SK-N-SH (cell line): ENCODE results near the gene BBOF1. TPM values are rescaled to one million over a fixed set of nuclear protein-coding genes. Genes with fewer than 3 reads are reported as not detected.

Experiments
- CTCF ChIA-PET: fragments of 300-600, 350-600 bp; formaldehyde crosslinking; extraction: SDS; loops from one replicate; lab custom pipeline; 2021; lab: Yijun Ruan, JAX
- POLR2A ChIA-PET: fragments of 350-600 bp; sonication (Branson Sonifier 250); formaldehyde crosslinking; extraction: SDS; loops from one replicate; lab custom pipeline; 2020; ENCODE audit warnings: antibody characterized with exemption, inconsistent platforms; lab: Yijun Ruan, JAX
- DNase-seq: peaks from one replicate; pipeline ENCODE4 v3.0.0; 2012
- H2AFZ ChIP-seq: fragments of 200-600 bp; sonication (generic); 2 replicates; pipeline ENCODE4 v1.8.1; 2016; ENCODE audit warnings: antibody characterized with exemption, mild to moderate bottlenecking, low read depth
- H3F3A ChIP-seq: fragments of 200-600 bp; sonication (generic); replicated peaks from 2 replicates; pipeline ENCODE3; 2016; ENCODE audit warnings: antibody characterized with exemption, mild to moderate bottlenecking; ENCODE audit not compliant: insufficient read depth
- H3K27ac ChIP-seq, 2 experiments: fragments of 200-500 bp in 1 of 2; fragments of 200-600 bp in 1 of 2; sonication (Bioruptor generic) in 1 of 2; sonication (generic), shearing (Covaris generic) in 1 of 2; 2 replicates each; pipeline versions ENCODE4 v1.5.1 to v1.6.1; 2014 to 2016; ENCODE audit warnings: low read depth in 2 of 2, inconsistent platforms in 1 of 2, low read length in 1 of 2, mild to moderate bottlenecking in 1 of 2, mixed read lengths in 1 of 2
- H3K27me3 ChIP-seq: fragments of 200-600 bp; sonication (generic), shearing (Covaris generic); 2 replicates; pipeline ENCODE4 v1.6.1; 2016; ENCODE audit warnings: mixed run types; ENCODE audit not compliant: insufficient read depth
- H3K36me3 ChIP-seq, 2 experiments: fragments of 200-500 bp in 1 of 2; fragments of 200-600 bp in 1 of 2; sonication (Bioruptor generic) in 1 of 2; sonication (generic) in 1 of 2; replicated peaks in 1 of 2; 2 replicates each; pipeline versions ENCODE3 to v1.5.1; 2014 to 2016; ENCODE audit warnings: low read length in 1 of 2, mild to moderate bottlenecking in 1 of 2; ENCODE audit not compliant: insufficient read depth in 2 of 2, control insufficient read depth in 1 of 2
- H3K4me1 ChIP-seq, 2 experiments: fragments of 200-500 bp in 1 of 2; fragments of 200-600 bp in 1 of 2; sonication (Bioruptor generic) in 1 of 2; sonication (generic), shearing (Covaris generic) in 1 of 2; 2 replicates each; pipeline versions ENCODE4 v1.5.1 to v1.6.1; 2014 to 2016; ENCODE audit warnings: low read depth in 1 of 2, low read length in 1 of 2, mixed run types in 1 of 2; ENCODE audit not compliant: insufficient read depth in 2 of 2, control insufficient read depth in 1 of 2
- H3K4me2 ChIP-seq: fragments of 200-600 bp; sonication (generic), shearing (Covaris generic); 2 replicates; pipeline ENCODE4 v1.6.1; 2017; ENCODE audit warnings: mixed run types
- H3K4me3 ChIP-seq, 2 experiments: fragments of 200-500 bp in 1 of 2; fragments of 200-600 bp in 1 of 2; sonication (Bioruptor generic) in 1 of 2; sonication (generic), shearing (Covaris generic) in 1 of 2; 2 replicates each; pipeline versions ENCODE4 v1.5.1 to v1.8.1; 2014 to 2016; ENCODE audit warnings: low read depth in 2 of 2, inconsistent platforms in 1 of 2, low read length in 1 of 2, mild to moderate bottlenecking in 1 of 2, mixed read lengths in 1 of 2, moderate library complexity in 1 of 2
- H3K79me2 ChIP-seq: fragments of 200-600 bp; sonication (generic); 2 replicates; pipeline ENCODE4 v1.8.1; 2017; ENCODE audit warnings: mild to moderate bottlenecking; ENCODE audit not compliant: insufficient read depth
- H3K9ac ChIP-seq: fragments of 200-600 bp; sonication (generic); 2 replicates; pipeline ENCODE4 v1.6.1; 2017; ENCODE audit warnings: mixed run types
- H3K9me2 ChIP-seq: fragments of 200-600 bp; sonication (generic); 2 replicates; pipeline ENCODE4 v1.6.1; 2017; ENCODE audit warnings: mixed run types
- H3K9me3 ChIP-seq: fragments of 200-600 bp; sonication (generic); 2 replicates; pipeline ENCODE4 v1.6.1; 2017; ENCODE audit warnings: mixed run types, mild to moderate bottlenecking, moderate library complexity
- H4K20me1 ChIP-seq: fragments of 200-600 bp; sonication (generic); 2 replicates; pipeline ENCODE4 v1.6.1; 2017; ENCODE audit warnings: mild to moderate bottlenecking, mixed run types; ENCODE audit not compliant: insufficient read depth
- CHD2 ChIP-seq: fragments of 150-350 bp; IDR thresholded peaks from 2 replicates; pipeline ENCODE4 v1.6.1; 2018; ENCODE audit warnings: low read length; ENCODE audit not compliant: partially characterized antibody
- CTCF ChIP-seq: fragments of 200-600 bp; sonication (generic); IDR thresholded peaks from 2 replicates; pipeline ENCODE4 v1.6.1; 2017; ENCODE audit warnings: antibody characterized with exemption, mild to moderate bottlenecking, moderate library complexity
- EP300 ChIP-seq, 2 experiments: IDR thresholded peaks; 2 replicates each; pipeline versions ENCODE4 v1.4.0 to v1.6.1; 2012; ENCODE audit warnings: borderline replicate concordance in 1 of 2, low read depth in 1 of 2, low read length in 1 of 2
- EZH2phosphoT487 ChIP-seq: fragments of 200-600 bp; sonication (generic); IDR thresholded peaks from 2 replicates; pipeline ENCODE4 v1.6.1; 2017; ENCODE audit warnings: low read depth, mixed run types, mild to moderate bottlenecking, antibody characterized with exemption, moderate library complexity, borderline replicate concordance
- FOSL2 ChIP-seq: IDR thresholded peaks from 2 replicates; pipeline ENCODE4 v1.4.0; 2012; ENCODE audit warnings: low read depth, mild to moderate bottlenecking, moderate library complexity, borderline replicate concordance
- FOXM1 ChIP-seq: IDR thresholded peaks from 2 replicates; pipeline ENCODE4 v1.4.0; 2012; ENCODE audit warnings: low read depth, mild to moderate bottlenecking
- GABPA ChIP-seq: IDR thresholded peaks from 2 replicates; pipeline ENCODE4 v1.4.0; 2012; ENCODE audit warnings: low read depth, mild to moderate bottlenecking
- MEF2A ChIP-seq: IDR thresholded peaks from 2 replicates; pipeline ENCODE4 v1.4.0; 2012; ENCODE audit warnings: low read depth, borderline replicate concordance
- MXI1 ChIP-seq: IDR thresholded peaks from 2 replicates; pipeline ENCODE4 v1.6.1; 2012; ENCODE audit warnings: mild to moderate bottlenecking, low read depth, low read length, improper control_type of control experiment
- NFIC ChIP-seq: IDR thresholded peaks from 2 replicates; pipeline ENCODE4 v1.4.0; 2012; ENCODE audit warnings: borderline replicate concordance
- NRF1 ChIP-seq: IDR thresholded peaks from 2 replicates; pipeline ENCODE4 v1.6.1; 2012; ENCODE audit warnings: low read depth, mild to moderate bottlenecking, low read length
- POLR2AphosphoS5 ChIP-seq: IDR thresholded peaks from 2 replicates; pipeline ENCODE4 v1.6.1; 2012; ENCODE audit warnings: low read depth, low read length
- RAD21 ChIP-seq: IDR thresholded peaks from 2 replicates; pipeline ENCODE4 v1.6.1; 2012; ENCODE audit warnings: mild to moderate bottlenecking, low read length
- RCOR1 ChIP-seq: fragments of 150-350 bp; IDR thresholded peaks from 2 replicates; pipeline ENCODE4 v1.6.1; 2017; ENCODE audit warnings: antibody characterized with exemption, low read length
- RFX5 ChIP-seq: IDR thresholded peaks from 2 replicates; pipeline ENCODE4 v1.6.1; 2012; ENCODE audit warnings: mild to moderate bottlenecking, improper control_type of control experiment, low read length
- RXRA ChIP-seq: IDR thresholded peaks from 2 replicates; pipeline ENCODE4 v1.4.0; 2012; ENCODE audit warnings: low read depth, mild to moderate bottlenecking, borderline replicate concordance
- TAF1 ChIP-seq: IDR thresholded peaks from 2 replicates; pipeline ENCODE4 v1.6.1; 2012; ENCODE audit warnings: low read depth, mild to moderate bottlenecking, low read length, moderate library complexity, borderline replicate concordance
- TCF12 ChIP-seq: IDR thresholded peaks from 2 replicates; pipeline ENCODE4 v1.4.0; 2012
- TEAD4 ChIP-seq: IDR thresholded peaks from 2 replicates; pipeline ENCODE4 v1.4.0; 2012; ENCODE audit warnings: mild to moderate bottlenecking, borderline replicate concordance; ENCODE audit not compliant: insufficient read depth
- USF2 ChIP-seq: fragments of 150-350 bp; IDR thresholded peaks from 2 replicates; pipeline ENCODE4 v1.6.1; 2017; ENCODE audit warnings: antibody characterized with exemption, low read length, low read depth, borderline replicate concordance
- YY1 ChIP-seq: IDR thresholded peaks from 2 replicates; pipeline ENCODE4 v1.4.0; 2012; ENCODE audit warnings: low read depth, mild to moderate bottlenecking
- WGBS: methylation state at CpG from one replicate; pipeline ENCODE4 v1.1.6; 2017; ENCODE audit warnings: low lambda C conversion rate; 5-methylcytosine and 5-hydroxymethylcytosine counted together
- polyA plus RNA-seq, 3 experiments: library from polyadenylated mRNA; depleted of rRNA; stranded (reverse); fragments of >200 nt; gene quantifications; 2 replicates each; pipeline ENCODE4 v1.2.3, GENCODE V29; 2012
- TF ChIP-seq, protein P1 (sequence below): fragments of 150-350 bp; IDR thresholded peaks from 2 replicates; pipeline ENCODE4 v1.6.1; 2016; ENCODE audit warnings: mild to moderate bottlenecking, low read depth, low read length
- TF ChIP-seq, protein P2 (sequence below): IDR thresholded peaks from 2 replicates; pipeline ENCODE4 v1.4.0; 2012; ENCODE audit warnings: low read depth

The BBOF1 gene
- polyA plus RNA-seq, 1 of the 3 experiments (the other 2 are of a cell fraction), result 1.9 TPM

DNA sequence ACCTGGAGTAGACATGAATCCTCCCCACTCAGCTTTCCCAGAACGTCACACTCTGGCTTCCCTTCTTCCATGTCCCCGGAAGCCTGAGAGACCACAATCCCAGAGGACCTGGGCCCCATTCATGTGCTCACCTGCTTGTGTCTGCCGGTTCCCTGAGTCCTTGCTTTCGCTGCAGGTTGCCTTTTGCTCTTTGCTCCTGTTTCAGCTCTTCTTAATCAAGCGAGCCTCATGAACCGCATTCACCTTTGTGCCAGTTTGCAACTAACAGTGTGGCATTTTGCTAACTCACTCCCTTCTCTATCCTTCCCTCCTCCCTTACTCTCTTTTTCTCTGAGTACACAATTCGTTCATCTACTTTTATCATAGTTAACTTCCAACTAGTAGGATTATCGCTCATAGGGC, 23.2 kb upstream of the BBOF1 start:
- H3F3A ChIP-seq, result no peaks in the 10 kb centered on the region
- TF ChIP-seq NFIC (no peak), TAF1 (no peak), MXI1 (no peak), FOXM1 (no peak), POLR2AphosphoS5 (no peak), RCOR1 (no peak), RFX5 (no peak), GABPA (no peak)
- TF ChIP-seq, protein P1, sequence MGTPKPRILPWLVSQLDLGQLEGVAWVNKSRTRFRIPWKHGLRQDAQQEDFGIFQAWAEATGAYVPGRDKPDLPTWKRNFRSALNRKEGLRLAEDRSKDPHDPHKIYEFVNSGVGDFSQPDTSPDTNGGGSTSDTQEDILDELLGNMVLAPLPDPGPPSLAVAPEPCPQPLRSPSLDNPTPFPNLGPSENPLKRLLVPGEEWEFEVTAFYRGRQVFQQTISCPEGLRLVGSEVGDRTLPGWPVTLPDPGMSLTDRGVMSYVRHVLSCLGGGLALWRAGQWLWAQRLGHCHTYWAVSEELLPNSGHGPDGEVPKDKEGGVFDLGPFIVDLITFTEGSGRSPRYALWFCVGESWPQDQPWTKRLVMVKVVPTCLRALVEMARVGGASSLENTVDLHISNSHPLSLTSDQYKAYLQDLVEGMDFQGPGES, result no peak
- TF ChIP-seq, all 33 proteins: peak for 0
- H3K4me2 ChIP-seq, result no peak overlapping the region
- H3K9ac ChIP-seq, result no peak overlapping the region
- no peak overlapping the region for H3K4me3 ChIP-seq
- POLR2A ChIA-PET, result no interaction called here
- H3K9me3 ChIP-seq, result no peaks in the 10 kb centered on the region
- no peak overlapping the region for H3K27ac ChIP-seq
- DNase-seq, result no peak
- no peaks in the 10 kb centered on the region for H3K9me2 ChIP-seq
- H4K20me1 ChIP-seq, result no peaks in the 10 kb centered on the region
- H3K27me3 ChIP-seq, result no peaks in the 10 kb centered on the region
- H3K36me3 ChIP-seq, result peaks cover 0 to 3% of the 10 kb centered on the region in 2 experiments
- H3K4me1 ChIP-seq, result no peaks in the 10 kb centered on the region
- 90% methylated on average over 8 of the region's 8 CpGs for WGBS
- H3K79me2 ChIP-seq, result no peaks in the 10 kb centered on the region
- no peak overlapping the region for H2AFZ ChIP-seq
- CTCF ChIA-PET, result no interaction called here

DNA sequence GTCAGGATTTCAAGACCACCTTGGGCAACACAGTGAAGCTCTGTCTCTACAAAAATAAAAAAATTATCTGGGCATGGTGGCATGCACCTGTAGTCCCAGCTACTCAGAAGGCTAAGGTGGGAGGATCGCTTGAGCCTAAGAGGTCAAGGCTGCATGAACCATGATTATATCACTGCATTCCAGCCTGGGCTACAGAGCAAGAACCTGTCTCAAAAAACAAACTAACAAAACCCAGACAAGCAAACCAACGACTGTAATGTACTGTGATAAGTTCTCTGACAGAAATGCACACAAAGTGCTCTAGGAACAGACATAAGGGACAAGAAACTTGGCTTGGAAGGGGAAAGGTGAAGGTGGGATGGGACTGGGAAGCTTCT, 22.4 kb upstream of the BBOF1 start:
- ChIA-PET POLR2A (no interaction called here), CTCF (no interaction called here)
- H3K27ac ChIP-seq, result no peak overlapping the region
- no peak overlapping the region for H2AFZ ChIP-seq
- H3K4me1 ChIP-seq, result no peaks in the 10 kb centered on the region
- H3K79me2 ChIP-seq, result no peaks in the 10 kb centered on the region
- 46% methylated on average over 2 of the region's 2 CpGs for WGBS
- H3K27me3 ChIP-seq, result no peaks in the 10 kb centered on the region
- no peak overlapping the region for H3K9ac ChIP-seq
- H3K4me2 ChIP-seq, result no peak overlapping the region
- no peak overlapping the region for H3K4me3 ChIP-seq
- H3K9me3 ChIP-seq, result no peaks in the 10 kb centered on the region
- TF ChIP-seq EP300 (IDR thresholded peaks at IDR 0.05; ENCODE audit: borderline replicate concordance in 1 of 2, low read depth in 1 of 2, low read length in 1 of 2) (no peak), CHD2 (no peak), RFX5 (no peak), NRF1 (no peak), RAD21 (no peak), USF2 (no peak), FOSL2 (no peak), RXRA (no peak), TEAD4 (no peak), RCOR1 (no peak), YY1 (no peak), TCF12 (no peak), TAF1 (no peak), CTCF (no peak), MEF2A (no peak), EZH2phosphoT487 (no peak)
- TF ChIP-seq, protein P1, result no peak
- TF ChIP-seq, protein P2, sequence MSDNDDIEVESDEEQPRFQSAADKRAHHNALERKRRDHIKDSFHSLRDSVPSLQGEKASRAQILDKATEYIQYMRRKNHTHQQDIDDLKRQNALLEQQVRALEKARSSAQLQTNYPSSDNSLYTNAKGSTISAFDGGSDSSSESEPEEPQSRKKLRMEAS, result no peak
- TF ChIP-seq, all 33 proteins: peak for 0
- DNase-seq, result no peak
- H4K20me1 ChIP-seq, result no peaks in the 10 kb centered on the region
- H3K36me3 ChIP-seq, result peaks cover 0 to 3% of the 10 kb centered on the region in 2 experiments
- H3K9me2 ChIP-seq, result no peaks in the 10 kb centered on the region
- no peaks in the 10 kb centered on the region for H3F3A ChIP-seq
